Spleen (tissue), 11 donors: ENCODE measurements around the gene MCEE. TPM values are rescaled to one million over a fixed set of nuclear protein-coding genes. Genes with fewer than 3 reads are reported as not detected.
"Not testable (repeated sequence)": the region's sequence is repeated elsewhere in the genome, so short reads cannot be mapped to it uniquely, and the experiment has no call there.

Experiments
- DNase-seq: peaks from one replicate; pipeline ENCODE4 v3.0.0-alpha.2; 2020
- H3K27ac ChIP-seq, 8 donors: fragments of 200-600 bp; sonication (generic) in 7 of 8; 1 replicate in 4 of 8; 2 replicates in 4 of 8; pipeline versions ENCODE4 v1.5.0 to v1.8.0; 2016 to 2021; ENCODE audit warnings: inconsistent platforms in 4 of 8, mild to moderate bottlenecking in 4 of 8, moderate library complexity in 1 of 8
- H3K27me3 ChIP-seq, 7 donors: fragments of 200-600 bp; sonication (generic) in 6 of 7; replicated peaks in 1 of 7; 1 replicate in 4 of 7; 2 replicates in 3 of 7; pipeline versions ENCODE4 v1.5.0 to v1.8.0; 2016 to 2021; ENCODE audit warnings: inconsistent platforms in 3 of 7, mild to moderate bottlenecking in 1 of 7
- H3K36me3 ChIP-seq, 6 donors: fragments of 200-600 bp; sonication (generic) in 5 of 6; 1 replicate in 4 of 6; 2 replicates in 2 of 6; pipeline versions ENCODE4 v1.5.0 to v1.8.0; 2016 to 2021; ENCODE audit warnings: inconsistent platforms in 2 of 6
- H3K4me1 ChIP-seq, 6 donors: fragments of 200-600 bp; sonication (generic) in 5 of 6; 1 replicate in 3 of 6; 2 replicates in 3 of 6; pipeline versions ENCODE4 v1.5.0 to v1.8.0; 2016 to 2021; ENCODE audit warnings: inconsistent platforms in 3 of 6
- H3K4me3 ChIP-seq, 8 donors: fragments of 200-600 bp; sonication (generic) in 7 of 8; 1 replicate in 4 of 8; 2 replicates in 4 of 8; pipeline versions ENCODE4 v1.5.0 to v1.8.0; 2016 to 2021; ENCODE audit warnings: inconsistent platforms in 4 of 8, mild to moderate bottlenecking in 4 of 8, moderate library complexity in 2 of 8
- H3K9me3 ChIP-seq, 8 donors: fragments of 200-600 bp; sonication (generic) in 7 of 8; 1 replicate in 4 of 8; 2 replicates in 4 of 8; pipeline versions ENCODE4 v1.5.0 to v1.8.0; 2016 to 2021; ENCODE audit warnings: inconsistent platforms in 4 of 8
- POLR2A ChIP-seq, 3 donors: fragments of 450-650 bp; IDR thresholded peaks; one replicate each; pipeline ENCODE4 v1.5.1; 2017; ENCODE audit warnings: antibody characterized with exemption in 3 of 3, mild to moderate bottlenecking in 1 of 3
- POLR2AphosphoS5 ChIP-seq, 3 donors: sonication (generic); formaldehyde crosslinking; IDR thresholded peaks; one replicate each; pipeline ENCODE4 v1.5.1; 2017; ENCODE audit warnings: antibody characterized with exemption in 3 of 3
- WGBS, 5 donors: extraction: QIAGEN DNeasy Blood & Tissue Kit in 3 of 5; methylation state at CpG; one replicate each; pipeline versions ENCODE4 v1.1.5 to v1.1.7; 2013 to 2018; 5-methylcytosine and 5-hydroxymethylcytosine counted together
- intact Hi-C: fragments of 100-400 bp; cut with DNase I; formaldehyde crosslinking; loops from one replicate; pipeline ENCODE4 v1.15.0; 2023; ENCODE audit warnings: low total_unique reads
- polyA plus RNA-seq, 3 donors: library from polyadenylated mRNA; stranded (reverse); fragments of 200-250 nt; gene quantifications; one replicate each; pipeline ENCODE4 v1.2.1, GENCODE V29; 2013
- total RNA-seq, 7 donors: library from RNA; depleted of rRNA in 3 of 7; stranded (reverse); fragments of >200 nt in 3 of 7; fragmentation: NEBNext Ultra II Directional in 4 of 7; extraction: Animal tissue kit (Norgen Biotek cat#: 25700) in 4 of 7; gene quantifications; one replicate each; pipeline versions ENCODE4 v1.1.0 to v1.2.1, GENCODE V29; 2016 to 2021
- TF ChIP-seq, protein P1 (sequence below), 11 experiments: fragments of 200-600 bp in 7 of 11; fragments of 450-650 bp in 4 of 11; sonication (generic) in 4 of 11; IDR thresholded peaks in 8 of 11; conservative IDR thresholded peaks in 3 of 11; 1 replicate in 7 of 11; 2 replicates in 4 of 11; pipeline versions ENCODE4 v1.4.0 to v1.8.0; 2016 to 2021; ENCODE audit warnings: antibody characterized with exemption in 11 of 11, inconsistent platforms in 4 of 11, mild to moderate bottlenecking in 1 of 11
- donor health status: healthy with polysubstance abuse.
- donor health status: DM: no; HTN: no; CAD: no; lungs with moderate emphysema.
- donor health status: DM: no; HTN: no; CAD: no.
- donor health status: Bipolar disorder and iron deficiency.
- donor health status: healthy.
- donor health status: DM: no; HTN: no; CAD: no.
- donor health status: DM: yes; HTN: yes; CAD: no.

The MCEE gene
- total and polyA plus RNA-seq, 10 donors: 10.4 to 21.8 (median 16.0) TPM

DNA sequence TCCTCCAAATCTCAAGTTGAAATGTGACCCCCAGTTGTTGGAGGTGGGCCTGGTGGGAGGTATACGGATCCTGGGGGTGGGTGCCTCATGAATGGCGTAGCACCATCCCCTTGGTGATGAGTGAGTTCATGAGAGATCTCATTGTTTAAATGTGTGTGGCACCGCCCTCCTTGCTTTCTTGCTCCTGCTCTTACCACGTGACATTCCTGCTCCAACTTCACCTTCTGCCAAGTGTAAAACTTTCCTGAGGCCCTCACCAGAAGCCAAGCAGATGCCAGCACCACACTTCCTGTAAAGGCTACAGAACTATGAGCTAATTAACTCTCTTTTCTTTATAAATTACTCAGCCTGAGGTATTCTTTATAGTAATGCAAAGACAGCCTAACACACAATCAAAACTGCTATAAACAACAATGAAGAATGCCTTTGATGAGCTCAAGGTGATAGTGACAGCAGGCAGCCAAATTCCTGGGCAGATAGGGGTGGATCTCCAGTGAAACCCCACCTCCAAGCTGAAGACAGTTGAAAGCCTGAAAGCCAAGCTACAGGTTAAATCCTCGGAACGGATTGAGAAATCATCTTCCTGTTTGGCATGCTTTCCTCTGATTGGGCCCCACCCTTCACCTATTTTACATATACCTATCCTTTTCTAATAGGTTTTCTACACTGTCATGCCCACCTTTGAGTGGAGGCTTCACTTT is 26.9 kb downstream of the MCEE start:
- intact Hi-C loops: no loop called here
- no peaks in the 10 kb centered on the region for H3K36me3 ChIP-seq
- no peaks in the 10 kb centered on the region for H3K27me3 ChIP-seq
- H3K4me1 ChIP-seq: peaks cover 0 to 5% (median 0%) of the 10 kb centered on the region in 6 donors
- no peak for DNase-seq
- TF ChIP-seq, protein P1, sequence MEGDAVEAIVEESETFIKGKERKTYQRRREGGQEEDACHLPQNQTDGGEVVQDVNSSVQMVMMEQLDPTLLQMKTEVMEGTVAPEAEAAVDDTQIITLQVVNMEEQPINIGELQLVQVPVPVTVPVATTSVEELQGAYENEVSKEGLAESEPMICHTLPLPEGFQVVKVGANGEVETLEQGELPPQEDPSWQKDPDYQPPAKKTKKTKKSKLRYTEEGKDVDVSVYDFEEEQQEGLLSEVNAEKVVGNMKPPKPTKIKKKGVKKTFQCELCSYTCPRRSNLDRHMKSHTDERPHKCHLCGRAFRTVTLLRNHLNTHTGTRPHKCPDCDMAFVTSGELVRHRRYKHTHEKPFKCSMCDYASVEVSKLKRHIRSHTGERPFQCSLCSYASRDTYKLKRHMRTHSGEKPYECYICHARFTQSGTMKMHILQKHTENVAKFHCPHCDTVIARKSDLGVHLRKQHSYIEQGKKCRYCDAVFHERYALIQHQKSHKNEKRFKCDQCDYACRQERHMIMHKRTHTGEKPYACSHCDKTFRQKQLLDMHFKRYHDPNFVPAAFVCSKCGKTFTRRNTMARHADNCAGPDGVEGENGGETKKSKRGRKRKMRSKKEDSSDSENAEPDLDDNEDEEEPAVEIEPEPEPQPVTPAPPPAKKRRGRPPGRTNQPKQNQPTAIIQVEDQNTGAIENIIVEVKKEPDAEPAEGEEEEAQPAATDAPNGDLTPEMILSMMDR (IDR thresholded peaks at IDR 0.05 in 8 of 11, conservative IDR thresholded peaks at IDR 0.05 in 3 of 11): no peak
- no peak for TF ChIP-seq POLR2AphosphoS5 (IDR thresholded peaks at IDR 0.05)
- TF ChIP-seq POLR2A (IDR thresholded peaks at IDR 0.05): no peak
- WGBS, 5 donors: 61 to 84% (median 70%) methylated on average over 6 of the region's 6 CpGs
- H3K27ac ChIP-seq: no peak overlapping the region
- no peak overlapping the region for H3K4me3 ChIP-seq
- no peaks in the 10 kb centered on the region for H3K9me3 ChIP-seq

DNA sequence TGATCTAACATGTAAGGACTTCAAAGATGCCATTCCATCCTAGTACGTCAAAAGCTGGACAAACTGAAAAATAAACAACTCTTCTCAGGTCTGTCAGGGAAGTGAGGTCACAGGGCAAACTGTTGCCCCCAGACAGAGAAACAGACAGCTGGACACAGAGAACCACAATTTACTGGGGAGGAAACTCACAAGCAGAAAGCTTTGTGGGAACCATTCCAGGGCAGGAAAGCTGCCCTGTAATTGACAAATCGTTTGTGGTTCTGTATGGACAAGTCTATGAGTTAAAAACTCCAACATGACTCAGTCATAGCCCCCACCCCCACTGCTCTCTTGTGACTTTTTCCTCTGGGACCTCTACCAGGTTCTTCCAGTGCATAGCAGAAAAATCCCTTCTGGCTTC is 28.4 kb downstream of the MCEE start:
- Histone ChIP-seq H3K9me3 (no peaks in the 10 kb centered on the region), H3K4me1 (peaks cover 0 to 5% (median 0%) of the 10 kb centered on the region in 6 donors), H3K36me3 (no peaks in the 10 kb centered on the region), H3K4me3 (no peak overlapping the region), H3K27ac (no peak overlapping the region), H3K27me3 (no peaks in the 10 kb centered on the region)
- intact Hi-C loops: no loop called here
- DNase-seq: no peak
- no peak for TF ChIP-seq POLR2AphosphoS5 (IDR thresholded peaks at IDR 0.05)
- no peak for TF ChIP-seq POLR2A (IDR thresholded peaks at IDR 0.05)
- TF ChIP-seq, protein P1 (IDR thresholded peaks at IDR 0.05 in 8 of 11, conservative IDR thresholded peaks at IDR 0.05 in 3 of 11): no peak
- 16 to 31% (median 27%) methylated on average over 2 of the region's 2 CpGs for whole genome bisulfite sequencing, 5 donors

DNA sequence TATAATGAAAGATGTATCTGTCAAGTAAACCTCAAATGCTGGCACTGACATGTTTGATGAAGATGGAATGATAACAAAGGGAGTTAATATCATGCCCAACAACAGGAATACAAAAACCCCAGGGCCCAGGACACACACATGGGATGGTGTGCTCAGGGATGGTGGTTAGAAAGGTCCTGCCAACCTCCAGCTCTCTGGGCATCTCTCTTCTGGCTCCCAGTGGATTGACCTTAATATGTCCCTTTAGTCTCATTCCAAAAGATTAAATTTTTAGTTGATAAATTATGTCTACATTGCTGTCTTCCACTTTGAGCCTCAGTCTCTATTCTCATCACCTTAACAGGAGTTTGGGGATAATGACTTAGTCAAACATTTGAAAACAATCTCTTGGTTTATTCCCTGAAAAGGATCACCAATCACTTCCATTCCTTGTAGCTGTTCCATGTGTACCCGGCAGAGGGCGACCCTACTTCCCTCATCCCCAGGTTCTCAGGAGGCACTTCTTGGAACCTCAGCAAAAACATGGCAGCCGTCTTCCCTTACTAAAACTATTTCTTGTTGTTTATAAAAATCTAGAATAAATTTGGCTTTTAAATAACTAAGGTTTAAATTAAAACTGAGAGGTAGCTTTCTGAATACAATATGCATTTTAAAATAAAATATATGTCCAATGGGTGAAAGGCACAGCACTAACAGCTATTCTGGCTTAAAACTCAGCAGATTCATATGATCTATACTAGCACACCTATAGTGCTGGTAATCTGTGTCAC is 29.6 kb downstream of the MCEE start:
- WGBS, 5 donors: 8 to 12% (median 8%) methylated on average over 3 of the region's 3 CpGs
- Histone ChIP-seq H3K4me1 (peaks cover 0 to 5% (median 0%) of the 10 kb centered on the region in 6 donors), H3K27me3 (no peaks in the 10 kb centered on the region), H3K4me3 (no peak overlapping the region), H3K36me3 (no peaks in the 10 kb centered on the region), H3K9me3 (no peaks in the 10 kb centered on the region), H3K27ac (no peak overlapping the region)
- TF ChIP-seq, protein P1 (IDR thresholded peaks at IDR 0.05 in 8 of 11, conservative IDR thresholded peaks at IDR 0.05 in 3 of 11): peak in 10 of 11 experiments; percentile 46 to 83 (median 75)
- TF ChIP-seq POLR2AphosphoS5 (IDR thresholded peaks at IDR 0.05) (no peak), POLR2A (IDR thresholded peaks at IDR 0.05) (no peak)
- intact Hi-C loops: no loop called here
- no peak for DNase-seq

DNA sequence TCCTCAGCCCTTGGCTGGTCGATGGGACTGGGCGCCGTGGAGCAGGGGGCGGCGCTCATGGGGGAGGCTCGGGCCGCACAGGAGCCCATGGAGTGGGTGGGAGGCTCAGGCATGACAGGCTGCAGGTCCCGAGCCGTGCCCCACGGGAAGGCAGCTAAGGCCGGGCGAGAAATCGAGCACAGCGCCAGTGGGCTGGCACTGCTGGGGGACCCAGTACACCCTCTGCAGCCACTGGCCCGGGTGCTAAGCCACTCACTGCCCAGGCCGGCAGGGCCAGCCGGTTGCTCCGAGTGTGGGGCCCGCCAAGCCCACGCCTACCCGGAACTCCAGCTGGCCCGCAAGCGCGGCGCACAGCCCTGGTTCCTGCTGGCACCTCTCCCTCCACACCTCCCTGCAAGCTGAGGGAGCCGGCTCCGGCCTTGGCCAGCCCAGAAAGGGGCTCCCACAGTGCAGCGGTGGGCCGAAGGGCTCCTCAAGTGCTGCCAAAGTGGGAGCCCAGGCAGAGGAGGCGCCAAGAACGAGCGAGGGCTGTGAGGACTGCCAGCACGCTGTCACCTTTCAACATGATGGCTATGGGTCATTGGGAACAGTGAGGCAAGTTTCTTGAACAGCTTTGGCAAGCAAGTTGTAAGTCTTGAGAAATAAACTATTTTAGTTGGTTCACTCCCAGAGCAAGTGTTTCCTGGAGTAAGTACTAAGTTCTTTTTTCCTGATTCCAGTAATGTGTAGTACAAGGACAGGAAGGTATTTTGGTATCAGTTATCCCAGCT is 37.4 kb downstream of the MCEE start:
- WGBS, 5 donors: 88 to 99% (median 94%) methylated on average over 15 to 33 of the region's 33 CpGs
- H3K4me1 ChIP-seq, H3K27me3 ChIP-seq, H3K9me3 ChIP-seq, H3K4me3 ChIP-seq, H3K27ac ChIP-seq, intact Hi-C loops, DNase-seq, H3K36me3 ChIP-seq: not testable (repeated sequence)

DNA sequence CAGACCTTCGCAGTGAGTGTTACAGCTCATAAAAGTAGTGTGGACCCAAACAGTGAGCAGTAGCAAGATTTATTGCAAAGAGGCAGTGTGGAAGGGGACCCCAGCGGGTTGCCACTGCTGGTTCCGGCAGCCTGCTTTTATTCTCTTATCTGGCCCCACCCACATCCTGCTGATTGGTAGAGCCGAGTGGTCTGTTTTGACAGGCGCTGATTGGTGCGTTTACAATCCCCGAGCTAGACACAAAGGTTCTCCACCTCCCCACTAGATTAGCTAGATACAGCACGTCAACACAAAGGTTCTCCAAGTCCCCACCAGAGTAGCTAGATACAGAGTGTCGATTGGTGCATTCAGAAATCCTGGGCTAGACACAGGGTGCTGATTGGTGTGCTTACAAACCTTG is 38.2 kb downstream of the MCEE start:
- H3K4me1 ChIP-seq, H3K9me3 ChIP-seq, H3K27me3 ChIP-seq, DNase-seq, H3K36me3 ChIP-seq, H3K27ac ChIP-seq, intact Hi-C loops, H3K4me3 ChIP-seq: not testable (repeated sequence)
- WGBS, 5 donors: 85 to 92% (median 91%) methylated on average over 9 of the region's 9 CpGs

DNA sequence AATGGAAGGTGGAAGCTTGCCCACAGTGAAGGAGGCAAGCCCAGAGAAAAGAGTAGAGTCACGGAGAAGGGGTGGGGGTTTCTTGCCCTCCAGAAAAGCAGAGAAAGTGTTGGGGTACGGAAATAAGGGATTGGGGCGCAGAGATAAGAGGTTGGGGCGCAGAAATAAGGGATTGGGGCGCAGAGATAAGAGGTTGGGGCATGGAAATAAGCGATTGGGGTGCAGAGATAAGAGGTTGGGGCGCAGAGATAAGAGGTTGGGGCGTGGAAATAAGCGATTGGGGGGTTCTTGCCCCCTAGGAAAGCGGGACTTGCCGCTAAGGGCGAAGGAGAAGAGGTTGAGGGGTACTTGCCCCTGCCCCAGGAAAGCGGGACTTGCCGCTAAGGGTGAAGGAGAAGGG is 40.6 kb downstream of the MCEE start:
- H3K4me1 ChIP-seq, H3K4me3 ChIP-seq, DNase-seq, H3K36me3 ChIP-seq, H3K9me3 ChIP-seq, intact Hi-C loops, H3K27ac ChIP-seq, H3K27me3 ChIP-seq: not testable (repeated sequence)
- WGBS, 5 donors: 77 to 90% (median 85%) methylated on average over 14 of the region's 14 CpGs

DNA sequence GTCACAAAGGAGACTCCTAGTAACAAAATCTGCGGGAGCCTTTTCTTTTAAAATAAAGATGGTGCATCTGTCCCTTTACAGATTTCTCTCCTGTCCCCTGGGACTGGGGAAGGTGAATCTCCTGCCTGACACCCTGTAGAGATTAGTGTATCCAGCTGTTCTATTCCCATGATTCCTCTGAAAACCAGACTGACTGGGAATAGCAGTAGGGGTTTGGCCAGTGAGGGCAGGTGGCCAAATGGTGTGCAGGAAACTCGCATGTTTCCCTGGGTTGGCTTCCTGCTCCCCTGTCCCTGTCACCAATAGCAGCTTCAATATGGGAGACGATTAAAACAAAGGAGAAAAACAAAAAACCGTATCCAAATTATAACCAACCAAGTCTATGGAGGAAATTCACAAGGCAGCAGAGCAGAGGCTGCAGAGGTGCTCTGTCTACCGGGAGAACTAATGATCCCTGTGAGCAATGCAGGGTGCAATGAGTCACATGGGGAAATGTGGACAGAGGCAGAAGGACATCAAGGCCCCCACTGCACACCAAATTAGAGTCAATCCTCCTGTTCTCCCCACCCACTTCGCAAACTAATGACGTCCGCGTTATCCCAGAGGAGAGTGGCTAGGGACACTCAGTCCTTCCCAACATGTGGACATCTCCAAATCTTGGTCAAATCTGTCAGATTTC is 44.6 kb downstream of the MCEE start:
- DNase-seq, H3K27ac ChIP-seq, H3K4me3 ChIP-seq, H3K27me3 ChIP-seq, H3K36me3 ChIP-seq, intact Hi-C loops, H3K9me3 ChIP-seq: not testable (repeated sequence)
- 74 to 83% (median 81%) methylated on average over 9 of the region's 9 CpGs for WGBS, 5 donors
- peaks cover 0 to 19% (median 14%) of the 10 kb centered on the region in 6 donors for H3K4me1 ChIP-seq
